ENCODE measurements around the gene ASTN1. TPM values are rescaled to one million over a fixed set of nuclear protein-coding genes. Genes with fewer than 3 reads are reported as not detected.

The ASTN1 gene
- total RNA-seq, 1 donor, result not detected

DNA sequence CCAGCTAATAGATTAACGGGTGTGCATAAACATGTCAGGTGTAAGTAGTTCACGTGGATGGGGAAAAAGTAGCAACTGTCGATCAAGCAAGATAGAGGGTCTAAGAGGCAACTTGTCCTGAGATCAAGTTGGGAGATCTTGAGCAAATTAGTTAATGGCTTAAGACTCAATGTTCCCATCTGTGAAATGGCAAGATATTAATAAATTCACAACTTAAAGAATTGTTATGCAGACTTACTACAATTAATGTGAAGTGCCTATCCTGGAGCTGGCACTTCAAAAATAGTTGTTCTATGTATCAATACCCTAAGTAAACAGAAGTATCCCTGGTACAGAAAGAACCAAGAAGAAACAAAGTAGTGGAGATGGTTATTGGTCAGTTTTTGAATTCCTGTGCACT, 312.4 kb downstream of the ASTN1 start:
- Histone ChIP-seq H3K9me3 (ENCODE audit: low read depth, low read length) (no peaks in the 10 kb centered on the region), H4K20me1 (ENCODE audit: insufficient read depth, low read length) (no peaks in the 10 kb centered on the region), H3K4me2 (ENCODE audit: insufficient read depth, low read length) (no peak overlapping the region), H2AFZ (ENCODE audit: low read length) (no peak overlapping the region), H3K4me3 (ENCODE audit: insufficient read depth, low read length) (no peak overlapping the region), H3K27me3 (ENCODE audit: insufficient read depth, low read length) (no peaks in the 10 kb centered on the region), H3K79me2 (ENCODE audit: insufficient read depth, low read length) (no peaks in the 10 kb centered on the region), H3K4me1 (ENCODE audit: insufficient read depth, low read length) (no peaks in the 10 kb centered on the region), H3K36me3 (ENCODE audit: insufficient read depth, low read length) (no peaks in the 10 kb centered on the region), H3K27ac (ENCODE audit: low read depth, low read length) (no peak overlapping the region)
- TF ChIP-seq, protein P1, sequence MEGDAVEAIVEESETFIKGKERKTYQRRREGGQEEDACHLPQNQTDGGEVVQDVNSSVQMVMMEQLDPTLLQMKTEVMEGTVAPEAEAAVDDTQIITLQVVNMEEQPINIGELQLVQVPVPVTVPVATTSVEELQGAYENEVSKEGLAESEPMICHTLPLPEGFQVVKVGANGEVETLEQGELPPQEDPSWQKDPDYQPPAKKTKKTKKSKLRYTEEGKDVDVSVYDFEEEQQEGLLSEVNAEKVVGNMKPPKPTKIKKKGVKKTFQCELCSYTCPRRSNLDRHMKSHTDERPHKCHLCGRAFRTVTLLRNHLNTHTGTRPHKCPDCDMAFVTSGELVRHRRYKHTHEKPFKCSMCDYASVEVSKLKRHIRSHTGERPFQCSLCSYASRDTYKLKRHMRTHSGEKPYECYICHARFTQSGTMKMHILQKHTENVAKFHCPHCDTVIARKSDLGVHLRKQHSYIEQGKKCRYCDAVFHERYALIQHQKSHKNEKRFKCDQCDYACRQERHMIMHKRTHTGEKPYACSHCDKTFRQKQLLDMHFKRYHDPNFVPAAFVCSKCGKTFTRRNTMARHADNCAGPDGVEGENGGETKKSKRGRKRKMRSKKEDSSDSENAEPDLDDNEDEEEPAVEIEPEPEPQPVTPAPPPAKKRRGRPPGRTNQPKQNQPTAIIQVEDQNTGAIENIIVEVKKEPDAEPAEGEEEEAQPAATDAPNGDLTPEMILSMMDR (IDR thresholded peaks at IDR 0.05; ENCODE audit: extremely low read depth, low read depth, low read length), result no peak
- no peak for DNase-seq (ENCODE audit: insufficient read length, low spot score, missing footprints)

DNA sequence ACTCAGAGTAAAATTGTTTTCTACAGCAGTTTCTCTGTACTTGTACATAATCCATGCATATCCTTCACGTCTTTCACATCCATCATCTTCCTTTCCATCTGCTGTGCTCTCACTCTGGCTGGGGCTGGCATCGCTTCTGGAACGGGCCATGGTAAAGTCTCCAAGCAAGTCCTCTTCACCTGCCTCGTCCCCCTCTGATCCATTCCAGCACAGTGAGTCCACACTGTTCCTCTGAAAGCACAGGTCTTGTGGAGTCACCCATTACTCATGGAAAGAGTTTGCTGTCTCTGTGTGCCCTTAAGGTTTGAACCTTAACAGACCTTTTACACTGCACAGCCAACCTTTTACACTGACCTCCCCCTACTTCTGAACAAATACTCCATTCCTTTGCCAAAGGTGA, 313.6 kb downstream of the ASTN1 start:
- DNase-seq (ENCODE audit: insufficient read length, low spot score, missing footprints), result no peak
- Histone ChIP-seq H3K36me3 (ENCODE audit: insufficient read depth, low read length) (no peaks in the 10 kb centered on the region), H3K79me2 (ENCODE audit: insufficient read depth, low read length) (no peaks in the 10 kb centered on the region), H3K4me2 (ENCODE audit: insufficient read depth, low read length) (no peak overlapping the region), H3K4me3 (ENCODE audit: insufficient read depth, low read length) (no peak overlapping the region), H3K9me3 (ENCODE audit: low read depth, low read length) (no peaks in the 10 kb centered on the region), H3K27me3 (ENCODE audit: insufficient read depth, low read length) (no peaks in the 10 kb centered on the region), H2AFZ (ENCODE audit: low read length) (no peak overlapping the region), H3K4me1 (ENCODE audit: insufficient read depth, low read length) (no peaks in the 10 kb centered on the region), H3K27ac (ENCODE audit: low read depth, low read length) (no peak overlapping the region), H4K20me1 (ENCODE audit: insufficient read depth, low read length) (no peaks in the 10 kb centered on the region)
- TF ChIP-seq, protein P1 (IDR thresholded peaks at IDR 0.05; ENCODE audit: extremely low read depth, low read depth, low read length), result no peak

DNA sequence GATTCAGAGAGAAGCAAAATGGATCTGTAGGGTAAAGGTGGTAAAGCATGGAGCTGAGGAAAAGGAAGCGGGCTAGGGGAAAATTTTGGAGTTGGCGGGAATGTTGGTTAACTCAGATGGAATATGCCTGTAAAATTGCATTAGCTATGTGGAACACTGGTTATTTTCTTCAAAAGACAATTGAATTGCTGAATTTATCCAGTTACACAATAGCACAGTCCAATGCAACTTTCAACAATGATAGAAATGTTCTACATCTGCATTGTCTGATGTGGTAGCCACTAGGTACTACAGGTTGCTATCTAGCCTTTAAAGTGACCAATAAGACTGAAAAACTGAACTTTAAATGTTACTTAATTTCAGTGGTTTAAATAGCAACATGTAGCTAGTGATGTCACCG, 315.2 kb downstream of the ASTN1 start:
- no peaks in the 10 kb centered on the region for H3K27me3 ChIP-seq (ENCODE audit: insufficient read depth, low read length)
- no peaks in the 10 kb centered on the region for H3K79me2 ChIP-seq (ENCODE audit: insufficient read depth, low read length)
- H3K4me1 ChIP-seq (ENCODE audit: insufficient read depth, low read length), result no peaks in the 10 kb centered on the region
- TF ChIP-seq, protein P1 (IDR thresholded peaks at IDR 0.05; ENCODE audit: extremely low read depth, low read depth, low read length), result no peak
- DNase-seq (ENCODE audit: insufficient read length, low spot score, missing footprints), result no peak
- no peak overlapping the region for H3K27ac ChIP-seq (ENCODE audit: low read depth, low read length)
- H3K4me3 ChIP-seq (ENCODE audit: insufficient read depth, low read length), result no peak overlapping the region
- H3K9me3 ChIP-seq (ENCODE audit: low read depth, low read length), result no peaks in the 10 kb centered on the region
- no peaks in the 10 kb centered on the region for H3K36me3 ChIP-seq (ENCODE audit: insufficient read depth, low read length)
- H4K20me1 ChIP-seq (ENCODE audit: insufficient read depth, low read length), result no peaks in the 10 kb centered on the region
- H2AFZ ChIP-seq (ENCODE audit: low read length), result no peak overlapping the region
- H3K4me2 ChIP-seq (ENCODE audit: insufficient read depth, low read length), result no peak overlapping the region

DNA sequence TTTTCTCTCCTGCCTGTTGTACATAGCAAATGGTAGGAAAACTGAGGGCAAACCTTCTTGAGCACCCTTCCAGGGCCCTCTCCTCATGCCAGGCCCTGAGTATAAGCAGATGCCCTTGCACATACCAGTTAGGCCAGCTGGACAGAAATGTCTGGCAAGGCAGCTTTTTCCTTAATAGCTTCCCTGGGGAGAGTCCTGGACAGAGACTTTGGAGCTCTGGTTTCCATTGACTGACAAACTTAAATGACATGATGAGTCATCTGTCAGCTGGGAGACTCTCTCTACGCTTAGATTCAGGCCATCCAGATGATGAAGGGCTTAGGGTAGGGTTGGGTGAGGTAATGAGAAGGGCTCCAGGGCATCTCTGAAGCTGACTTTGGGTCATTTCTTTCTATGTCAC, 317.5 kb downstream of the ASTN1 start:
- Histone ChIP-seq H3K79me2 (ENCODE audit: insufficient read depth, low read length) (no peaks in the 10 kb centered on the region), H2AFZ (ENCODE audit: low read length) (no peak overlapping the region), H3K4me2 (ENCODE audit: insufficient read depth, low read length) (no peak overlapping the region), H3K27ac (ENCODE audit: low read depth, low read length) (no peak overlapping the region), H3K36me3 (ENCODE audit: insufficient read depth, low read length) (no peaks in the 10 kb centered on the region), H3K27me3 (ENCODE audit: insufficient read depth, low read length) (no peaks in the 10 kb centered on the region), H3K9me3 (ENCODE audit: low read depth, low read length) (no peaks in the 10 kb centered on the region), H3K4me3 (ENCODE audit: insufficient read depth, low read length) (no peak overlapping the region), H4K20me1 (ENCODE audit: insufficient read depth, low read length) (no peaks in the 10 kb centered on the region), H3K4me1 (ENCODE audit: insufficient read depth, low read length) (no peaks in the 10 kb centered on the region)
- no peak for DNase-seq (ENCODE audit: insufficient read length, low spot score, missing footprints)
- TF ChIP-seq, protein P1 (IDR thresholded peaks at IDR 0.05; ENCODE audit: extremely low read depth, low read depth, low read length), result no peak

Measured in osteoblast (primary cell).